Measurements from ENCODE around the gene TIGD7. TPM values are rescaled to one million over a fixed set of nuclear protein-coding genes. Genes with fewer than 3 reads are reported as not detected.

The TIGD7 gene
- total RNA-seq, 1 experiment from 2014 or later = 5.5 TPM

- no peak overlapping the region for H2AFZ ChIP-seq (ENCODE audit: low read length)
- no peak overlapping the region for H3K4me2 ChIP-seq (ENCODE audit: low read length)
- intact Hi-C loops (cut with micrococcal nuclease) = no loop called here
- H3K27ac ChIP-seq (ENCODE audit: low read length) = no peak overlapping the region
- ChIA-PET CTCF (no interaction called here), POLR2A (ENCODE audit: unreplicated experiment) (no interaction called here)
- H3K9me3 ChIP-seq (ENCODE audit: low read length) = no peaks in the 10 kb centered on the region
- no peaks in the 10 kb centered on the region for H3K9me2 ChIP-seq (replicated peaks; ENCODE audit: low read length)
- H3F3A ChIP-seq (ENCODE audit: low read length, unreplicated experiment) = no peaks in the 10 kb centered on the region
- H3K9ac ChIP-seq (ENCODE audit: low read length) = no peak overlapping the region
- TF ChIP-seq EZH2phosphoT487 (IDR thresholded peaks at IDR 0.05; ENCODE audit: borderline replicate concordance, low read length) (no peak), EZH2 (IDR thresholded peaks at IDR 0.05; ENCODE audit: low read length, unreplicated experiment) (no peak), CTCF (conservative IDR thresholded peaks at IDR 0.05; ENCODE audit: low read depth, low read length) (no peak)
- no peak for DNase-seq
- no peaks in the 10 kb centered on the region for H3K4me1 ChIP-seq (ENCODE audit: insufficient read depth, low read length)
- no peaks in the 10 kb centered on the region for H3K36me3 ChIP-seq (ENCODE audit: low read depth, low read length)
- H3K79me2 ChIP-seq (ENCODE audit: low read length) = no peaks in the 10 kb centered on the region
- ATAC-seq = no peak
- no peak overlapping the region for H3K4me3 ChIP-seq (ENCODE audit: low read length)
- no peaks in the 10 kb centered on the region for H3K27me3 ChIP-seq (ENCODE audit: low read length)
- no peaks in the 10 kb centered on the region for H4K20me1 ChIP-seq (ENCODE audit: low read length)
- BruUV-seq (replicated peaks) = no TSS peak
Observed at GRCh38 chr16:3348547-3349167, 43.4 kb upstream of the TIGD7 start.

GRCh38 chr16:3347586-3347985 is 42.4 kb upstream of the TIGD7 start:
- ChIA-PET POLR2A (ENCODE audit: unreplicated experiment) (no interaction called here), CTCF (no interaction called here)
- BruUV-seq (replicated peaks) = no TSS peak
- Histone ChIP-seq H3K9me2 (replicated peaks; ENCODE audit: low read length) (no peaks in the 10 kb centered on the region), H3K79me2 (ENCODE audit: low read length) (no peaks in the 10 kb centered on the region), H2AFZ (ENCODE audit: low read length) (no peak overlapping the region), H3K36me3 (ENCODE audit: low read depth, low read length) (no peaks in the 10 kb centered on the region), H3F3A (ENCODE audit: low read length, unreplicated experiment) (no peaks in the 10 kb centered on the region), H4K20me1 (ENCODE audit: low read length) (no peaks in the 10 kb centered on the region), H3K4me1 (ENCODE audit: insufficient read depth, low read length) (no peaks in the 10 kb centered on the region), H3K27ac (ENCODE audit: low read length) (no peak overlapping the region), H3K4me2 (ENCODE audit: low read length) (no peak overlapping the region), H3K27me3 (ENCODE audit: low read length) (no peaks in the 10 kb centered on the region), H3K9me3 (ENCODE audit: low read length) (no peaks in the 10 kb centered on the region), H3K4me3 (ENCODE audit: low read length) (no peak overlapping the region), H3K9ac (ENCODE audit: low read length) (no peak overlapping the region)
- intact Hi-C loops (cut with micrococcal nuclease) = no loop called here
- DNase-seq (no peak), ATAC-seq (no peak)
- no peak for TF ChIP-seq EZH2 (IDR thresholded peaks at IDR 0.05; ENCODE audit: low read length, unreplicated experiment)
- no peak for TF ChIP-seq CTCF (conservative IDR thresholded peaks at IDR 0.05; ENCODE audit: low read depth, low read length)
- no peak for TF ChIP-seq EZH2phosphoT487 (IDR thresholded peaks at IDR 0.05; ENCODE audit: borderline replicate concordance, low read length)

GRCh38 chr16:3346041-3346440 is 40.8 kb upstream of the TIGD7 start:
- POLR2A ChIA-PET (ENCODE audit: unreplicated experiment) = no interaction called here
- no peaks in the 10 kb centered on the region for H4K20me1 ChIP-seq (ENCODE audit: low read length)

More at GRCh38 chr16:3346041-3346440, 40.8 kb upstream of the TIGD7 start:
- no peaks in the 10 kb centered on the region for H3F3A ChIP-seq (ENCODE audit: low read length, unreplicated experiment)
- no peaks in the 10 kb centered on the region for H3K36me3 ChIP-seq (ENCODE audit: low read depth, low read length)
- ATAC-seq (no peak), DNase-seq (no peak)
- no peaks in the 10 kb centered on the region for H3K9me2 ChIP-seq (replicated peaks; ENCODE audit: low read length)
- no peak overlapping the region for H3K4me2 ChIP-seq (ENCODE audit: low read length)
- TF ChIP-seq CTCF (conservative IDR thresholded peaks at IDR 0.05; ENCODE audit: low read depth, low read length) (no peak), EZH2phosphoT487 (IDR thresholded peaks at IDR 0.05; ENCODE audit: borderline replicate concordance, low read length) (no peak), EZH2 (IDR thresholded peaks at IDR 0.05; ENCODE audit: low read length, unreplicated experiment) (no peak)
- intact Hi-C loops (cut with micrococcal nuclease) = no loop called here
- CTCF ChIA-PET = no interaction called here
- no peak overlapping the region for H3K4me3 ChIP-seq (ENCODE audit: low read length)
- no peak overlapping the region for H3K27ac ChIP-seq (ENCODE audit: low read length)
- H3K9ac ChIP-seq (ENCODE audit: low read length) = no peak overlapping the region
- no peak overlapping the region for H2AFZ ChIP-seq (ENCODE audit: low read length)
- no peaks in the 10 kb centered on the region for H3K27me3 ChIP-seq (ENCODE audit: low read length)
- no peaks in the 10 kb centered on the region for H3K4me1 ChIP-seq (ENCODE audit: insufficient read depth, low read length)
- no peaks in the 10 kb centered on the region for H3K9me3 ChIP-seq (ENCODE audit: low read length)
- BruUV-seq (replicated peaks) = no TSS peak
- H3K79me2 ChIP-seq (ENCODE audit: low read length) = no peaks in the 10 kb centered on the region
